ENCODE data around the gene IDH3A. TPM values are rescaled to one million over a fixed set of nuclear protein-coding genes. Genes with fewer than 3 reads are reported as not detected.
A peak's percentile ranks its signal among the peaks of the same experiment; 100 is the strongest.

Gene IDH3A
- total RNA-seq, 2 donors from 2014 or later, result 61.9 to 176 TPM

GRCh38 chr15:78197632-78198031, 48.5 kb downstream of the IDH3A start:
- H3K27me3 Mint-ChIP-seq, result no peaks in the 10 kb centered on the region
- H3K36me3 Mint-ChIP-seq (ENCODE audit: low read depth), result no peaks in the 10 kb centered on the region

GRCh38 chr15:78200276-78200930, 51.2 kb downstream of the IDH3A start:
- H3K36me3 Mint-ChIP-seq (ENCODE audit: low read depth), result no peaks in the 10 kb centered on the region
- no peak for ATAC-seq (replicated peaks)
- no peaks in the 10 kb centered on the region for H3K27me3 Mint-ChIP-seq
- H3K27ac Mint-ChIP-seq, result no peak overlapping the region
- no peaks in the 10 kb centered on the region for H3K4me1 Mint-ChIP-seq
- no peak overlapping the region for H3K4me3 Mint-ChIP-seq
- H3K9me3 Mint-ChIP-seq, result no peaks in the 10 kb centered on the region

More at GRCh38 chr15:78197632-78198031, 48.5 kb downstream of the IDH3A start:
- no peak for ATAC-seq (replicated peaks)
- no peak overlapping the region for H3K4me3 Mint-ChIP-seq
- H3K9me3 Mint-ChIP-seq, result no peaks in the 10 kb centered on the region
- no peak overlapping the region for H3K27ac Mint-ChIP-seq
- H3K4me1 Mint-ChIP-seq, result no peaks in the 10 kb centered on the region

GRCh38 chr15:78201281-78202190, 52.4 kb downstream of the IDH3A start:
- Mint-ChIP-seq H3K4me3 (no peak overlapping the region), H3K9me3 (no peaks in the 10 kb centered on the region), H3K4me1 (no peaks in the 10 kb centered on the region), H3K27ac (no peak overlapping the region), H3K36me3 (ENCODE audit: low read depth) (no peaks in the 10 kb centered on the region), H3K27me3 (no peaks in the 10 kb centered on the region)
- no peak for ATAC-seq (replicated peaks)

GRCh38 chr15:78203346-78204225, 54.4 kb downstream of the IDH3A start:
- ATAC-seq (replicated peaks), result no peak
- Mint-ChIP-seq H3K27ac (no peak overlapping the region), H3K4me3 (no peak overlapping the region), H3K4me1 (no peaks in the 10 kb centered on the region), H3K27me3 (no peaks in the 10 kb centered on the region), H3K9me3 (no peaks in the 10 kb centered on the region), H3K36me3 (ENCODE audit: low read depth) (no peaks in the 10 kb centered on the region)

DNA sequence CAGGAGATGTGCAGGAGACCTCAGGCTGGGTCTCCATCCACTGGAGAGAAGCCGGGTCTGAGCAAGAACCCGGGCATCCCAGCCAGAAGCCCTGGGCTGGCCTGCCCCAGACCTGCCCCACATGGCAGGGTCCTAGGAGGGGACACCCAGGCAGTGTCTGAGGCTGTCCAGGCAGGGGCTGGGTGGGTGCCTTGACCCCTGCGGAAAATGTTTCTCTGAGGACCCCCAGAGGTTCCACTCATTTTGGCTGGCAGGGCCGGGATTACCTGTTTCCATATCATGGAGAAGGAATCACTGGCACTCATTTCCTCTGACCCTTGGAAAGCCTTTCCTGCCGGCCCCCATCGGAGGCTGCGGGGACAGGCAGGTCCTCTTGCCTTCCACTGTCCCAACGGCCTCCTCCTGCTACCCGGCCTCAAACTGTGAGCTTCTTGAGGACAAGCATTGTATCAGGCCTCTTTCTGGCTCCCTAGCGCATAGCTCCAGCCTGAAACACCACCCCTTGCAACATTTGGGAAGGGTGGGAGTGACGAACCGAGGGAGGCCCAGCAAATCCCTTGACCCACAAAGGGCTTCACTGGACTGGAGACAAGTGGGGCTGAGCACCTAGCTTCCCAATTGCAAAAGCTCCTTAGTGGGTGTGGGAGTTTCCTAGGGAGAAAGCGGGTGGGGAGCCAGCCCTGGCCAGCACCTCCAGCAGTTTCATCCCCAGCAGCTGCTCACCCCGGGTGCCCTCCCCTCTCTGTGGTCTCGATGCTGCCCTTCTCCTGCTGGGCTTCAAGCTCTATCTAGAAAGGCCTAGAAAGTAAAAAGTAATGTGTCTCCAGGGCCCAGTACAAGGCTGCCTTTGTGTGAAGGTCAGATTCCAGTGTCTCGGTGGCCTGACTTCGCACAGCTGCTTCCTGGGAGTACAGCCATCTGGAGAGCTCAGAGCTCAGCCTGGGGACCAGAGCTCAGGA, 55.5 kb downstream of the IDH3A start:
- Mint-ChIP-seq H3K36me3 (ENCODE audit: low read depth) (no peaks in the 10 kb centered on the region), H3K9me3 (no peaks in the 10 kb centered on the region), H3K4me3 (no peak overlapping the region), H3K27ac (no peak overlapping the region), H3K27me3 (no peaks in the 10 kb centered on the region), H3K4me1 (no peaks in the 10 kb centered on the region)
- no peak for ATAC-seq (replicated peaks)

DNA sequence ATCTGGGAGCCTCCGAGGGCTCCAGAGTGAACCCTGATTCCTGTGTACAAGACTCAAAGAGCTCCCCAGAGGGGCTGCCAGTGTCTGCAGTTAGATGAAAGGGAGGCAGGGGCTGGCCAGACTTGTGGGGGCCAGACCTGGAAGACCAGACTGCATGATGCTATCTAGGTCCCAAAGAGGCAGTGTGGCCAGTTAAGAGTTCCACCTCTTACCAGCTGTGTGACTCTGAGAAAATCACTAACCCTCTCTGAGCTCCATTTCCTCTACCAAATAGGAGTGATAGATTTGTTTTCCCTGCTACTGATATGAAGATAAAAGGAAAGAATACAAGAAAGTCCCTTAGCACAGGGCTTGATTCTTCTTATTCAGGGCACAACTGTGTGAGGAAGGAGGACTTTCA, 56.2 kb downstream of the IDH3A start:
- no peak for ATAC-seq (replicated peaks)
- no peak overlapping the region for H3K4me3 Mint-ChIP-seq
- no peak overlapping the region for H3K27ac Mint-ChIP-seq
- no peaks in the 10 kb centered on the region for H3K9me3 Mint-ChIP-seq
- H3K27me3 Mint-ChIP-seq, result no peaks in the 10 kb centered on the region
- no peaks in the 10 kb centered on the region for H3K4me1 Mint-ChIP-seq
- H3K36me3 Mint-ChIP-seq (ENCODE audit: low read depth), result no peaks in the 10 kb centered on the region

DNA sequence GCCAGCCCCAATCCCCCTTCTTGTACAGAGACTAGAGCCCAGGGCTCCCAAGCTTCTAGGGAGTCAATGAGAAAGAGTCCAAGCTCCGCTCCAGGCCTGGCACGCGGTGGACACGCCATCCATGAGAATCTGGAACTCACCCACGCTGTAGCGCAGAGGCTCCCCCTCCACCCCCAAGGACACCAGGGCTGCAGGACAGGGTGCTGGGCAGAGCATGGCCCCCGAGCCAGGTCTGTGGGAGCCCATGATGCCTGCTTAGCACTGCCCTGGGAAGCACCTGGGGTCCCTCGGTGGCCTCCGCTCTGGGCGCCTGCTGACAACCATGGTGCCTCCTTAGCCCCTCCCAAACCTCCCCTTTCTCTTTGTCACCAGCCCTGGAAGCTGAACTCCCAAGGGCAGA, 56.7 kb downstream of the IDH3A start:
- Mint-ChIP-seq H3K27me3 (peaks cover under 1% of the 10 kb centered on the region), H3K36me3 (ENCODE audit: low read depth) (no peaks in the 10 kb centered on the region), H3K4me1 (no peaks in the 10 kb centered on the region), H3K4me3 (no peak overlapping the region), H3K9me3 (no peaks in the 10 kb centered on the region), H3K27ac (no peak overlapping the region)
- no peak for ATAC-seq (replicated peaks)

- no peaks in the 10 kb centered on the region for H3K4me1 Mint-ChIP-seq
- H3K27me3 Mint-ChIP-seq, result peaks cover 7% of the 10 kb centered on the region
- no peaks in the 10 kb centered on the region for H3K36me3 Mint-ChIP-seq (ENCODE audit: low read depth)
- H3K9me3 Mint-ChIP-seq, result no peaks in the 10 kb centered on the region
- H3K27ac Mint-ChIP-seq, result no peak overlapping the region
- no peak for ATAC-seq (replicated peaks)
- no peak overlapping the region for H3K4me3 Mint-ChIP-seq
Measured at GRCh38 chr15:78206326-78207109, 57.4 kb downstream of the IDH3A start.

GRCh38 chr15:78207110-78207458, 57.9 kb downstream of the IDH3A start:
- Mint-ChIP-seq H3K9me3 (no peaks in the 10 kb centered on the region), H3K27me3 (peaks cover 9% of the 10 kb centered on the region), H3K27ac (peak overlapping the region; percentile 36), H3K4me1 (no peaks in the 10 kb centered on the region), H3K4me3 (no peak overlapping the region), H3K36me3 (ENCODE audit: low read depth) (no peaks in the 10 kb centered on the region)
- no peak for ATAC-seq (replicated peaks)

DNA sequence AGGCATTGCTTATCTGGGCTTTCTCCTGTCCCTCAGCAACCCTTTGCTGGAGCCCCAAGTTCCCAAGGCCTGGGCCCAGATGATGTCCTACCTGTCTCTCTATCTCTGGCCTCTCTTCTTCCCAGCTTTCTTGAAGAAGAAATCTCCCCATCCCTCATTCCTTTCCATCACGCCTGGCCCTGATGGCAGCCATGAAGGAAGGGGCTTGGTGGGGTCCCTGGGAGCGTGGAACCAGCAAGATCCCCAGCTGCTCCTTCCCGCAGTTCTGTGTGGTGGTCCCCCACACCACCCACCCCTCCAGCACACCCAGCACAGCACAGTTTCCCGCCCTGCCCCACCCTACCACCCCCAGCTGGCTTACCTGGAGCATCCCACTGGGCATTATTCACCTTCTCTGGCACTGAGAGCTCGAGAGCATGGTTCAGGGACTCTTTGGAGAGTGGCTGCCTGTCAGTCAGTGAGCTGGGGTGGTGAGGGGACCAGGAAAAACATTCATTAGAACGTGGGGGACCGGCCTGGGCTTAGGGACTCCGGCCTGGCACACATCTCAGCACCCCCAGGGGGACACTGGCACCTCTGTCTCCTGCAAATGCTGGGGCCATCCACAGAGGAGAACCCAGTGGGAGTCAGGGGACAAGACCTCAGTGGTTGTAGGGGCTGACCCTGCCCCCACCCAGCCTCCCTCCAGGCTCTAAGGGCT, 58.6 kb downstream of the IDH3A start:
- peaks cover 12% of the 10 kb centered on the region for H3K27me3 Mint-ChIP-seq
- H3K9me3 Mint-ChIP-seq, result no peaks in the 10 kb centered on the region
- H3K4me3 Mint-ChIP-seq, result no peak overlapping the region
- no peak for ATAC-seq (replicated peaks)
- H3K27ac Mint-ChIP-seq, result peak overlapping the region; percentile 36
- H3K36me3 Mint-ChIP-seq (ENCODE audit: low read depth), result no peaks in the 10 kb centered on the region
- H3K4me1 Mint-ChIP-seq, result no peaks in the 10 kb centered on the region

DNA sequence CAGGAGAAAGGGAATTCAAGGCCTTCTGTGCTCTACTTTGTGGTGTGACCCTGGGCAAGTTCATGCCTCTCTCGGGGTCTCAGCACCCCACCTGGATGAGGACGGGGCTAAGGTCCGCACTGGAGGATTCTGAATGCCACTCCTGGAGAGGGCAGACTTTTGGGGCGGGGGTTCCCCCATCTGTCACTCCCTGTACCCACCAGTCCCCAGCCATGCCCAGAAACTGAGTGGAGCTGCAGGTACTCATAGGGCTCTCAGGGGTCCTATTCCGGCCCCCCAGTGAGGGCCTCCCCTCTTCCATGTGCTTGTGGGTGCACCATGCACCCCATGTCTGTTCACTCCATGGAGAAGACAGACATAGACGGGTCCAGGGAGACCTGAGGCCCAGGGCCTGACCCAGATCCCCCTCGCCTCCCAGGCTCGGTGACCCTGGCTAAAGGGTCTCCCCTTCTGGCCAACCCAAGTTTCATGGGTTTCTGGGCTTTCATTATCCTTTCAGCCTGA, 59.2 kb downstream of the IDH3A start:
- Mint-ChIP-seq H3K4me3 (no peak overlapping the region), H3K36me3 (ENCODE audit: low read depth) (no peaks in the 10 kb centered on the region), H3K4me1 (no peaks in the 10 kb centered on the region), H3K27me3 (peaks cover 12% of the 10 kb centered on the region), H3K27ac (no peak overlapping the region), H3K9me3 (no peaks in the 10 kb centered on the region)
- no peak for ATAC-seq (replicated peaks)

- Mint-ChIP-seq H3K9me3 (no peaks in the 10 kb centered on the region), H3K27ac (no peak overlapping the region), H3K4me1 (no peaks in the 10 kb centered on the region), H3K36me3 (ENCODE audit: low read depth) (no peaks in the 10 kb centered on the region), H3K27me3 (peaks cover 12% of the 10 kb centered on the region), H3K4me3 (no peak overlapping the region)
- ATAC-seq (replicated peaks), result no peak
Measured at GRCh38 chr15:78208887-78209645, 59.9 kb downstream of the IDH3A start.

Data from activated T-helper 17 cell treated with anti-CD3 and anti-CD28 coated beads, Interleukin-2, amount 50 U/mL, for 72 hours (primary cell).